ENCODE data around the gene SNX30. TPM values are rescaled to one million over a fixed set of nuclear protein-coding genes. Genes with fewer than 3 reads are reported as not detected.

Gene SNX30
- total RNA-seq, 4 donors from 2014 or later = 18.2 to 46.4 (median 26.2) TPM

GRCh38 chr9:112864403-112864802, 113.8 kb downstream of the SNX30 start:
- no peak for TF ChIP-seq POLR2A (IDR thresholded peaks at IDR 0.05)
- no peak for TF ChIP-seq CTCF (IDR thresholded peaks at IDR 0.05)
- Histone ChIP-seq H3K4me3 (no peak overlapping the region), H3K36me3 (peaks cover 0 to 15% (median 0%) of the 10 kb centered on the region in 3 donors), H3K27me3 (no peaks in the 10 kb centered on the region), H3K4me1 (no peaks in the 10 kb centered on the region), H3K9me3 (no peaks in the 10 kb centered on the region), H3K27ac (no peak overlapping the region)
- no peak for DNase-seq

- H3K4me3 ChIP-seq = no peak overlapping the region
- no peak for TF ChIP-seq CTCF (IDR thresholded peaks at IDR 0.05)
- no peak for TF ChIP-seq POLR2A (IDR thresholded peaks at IDR 0.05)
- peaks cover 0 to 20% (median 0%) of the 10 kb centered on the region in 3 donors for H3K36me3 ChIP-seq
- no peaks in the 10 kb centered on the region for H3K4me1 ChIP-seq
- H3K27ac ChIP-seq = no peak overlapping the region
- DNase-seq = no peak
- no peaks in the 10 kb centered on the region for H3K27me3 ChIP-seq
- H3K9me3 ChIP-seq = no peaks in the 10 kb centered on the region
Measured at GRCh38 chr9:112864982-112865381, 114.4 kb downstream of the SNX30 start.

- Histone ChIP-seq H3K27ac (peak overlapping the region in 2 of 4 donors; percentile 70 to 85), H3K4me1 (no peaks in the 10 kb centered on the region), H3K9me3 (no peaks in the 10 kb centered on the region), H3K27me3 (no peaks in the 10 kb centered on the region), H3K4me3 (no peak overlapping the region), H3K36me3 (peaks cover 0 to 29% (median 0%) of the 10 kb centered on the region in 3 donors)
- TF ChIP-seq CTCF (IDR thresholded peaks at IDR 0.05) (no peak), POLR2A (IDR thresholded peaks at IDR 0.05) (no peak)
- no peak for DNase-seq
Measured at GRCh38 chr9:112866662-112867274, 116.2 kb downstream of the SNX30 start.

GRCh38 chr9:112867275-112867991, 116.9 kb downstream of the SNX30 start:
- peak overlapping the region in 3 of 4 donors; percentile 50 to 85 (median 70) for H3K27ac ChIP-seq

GRCh38 chr9:112868461-112868860, 117.9 kb downstream of the SNX30 start:
- Histone ChIP-seq H3K36me3 (peaks cover 0 to 29% (median 0%) of the 10 kb centered on the region in 3 donors), H3K9me3 (no peaks in the 10 kb centered on the region), H3K27me3 (no peaks in the 10 kb centered on the region), H3K4me3 (no peak overlapping the region), H3K4me1 (no peaks in the 10 kb centered on the region), H3K27ac (peak overlapping the region in 1 of 4 donors; percentile 85)
- DNase-seq = no peak
- TF ChIP-seq CTCF (IDR thresholded peaks at IDR 0.05) (no peak), POLR2A (IDR thresholded peaks at IDR 0.05) (no peak)

More at GRCh38 chr9:112867275-112867991, 116.9 kb downstream of the SNX30 start:
- H3K9me3 ChIP-seq = no peaks in the 10 kb centered on the region
- peak in 2 of 3 donors; percentile 56 to 66 for DNase-seq
- no peak for TF ChIP-seq CTCF (IDR thresholded peaks at IDR 0.05)
- TF ChIP-seq POLR2A (IDR thresholded peaks at IDR 0.05) = no peak
- H3K36me3 ChIP-seq = peaks cover 0 to 29% (median 0%) of the 10 kb centered on the region in 3 donors
- H3K4me3 ChIP-seq = peak overlapping the region in 1 of 4 donors; percentile 17
- H3K4me1 ChIP-seq = no peaks in the 10 kb centered on the region
- H3K27me3 ChIP-seq = no peaks in the 10 kb centered on the region

All from Peyer's patch (tissue), 4 donors.